Posterior vena cava (tissue), 2 donors: ENCODE measurements around the gene ISG15. TPM values are rescaled to one million over a fixed set of nuclear protein-coding genes. Genes with fewer than 3 reads are reported as not detected.

Experiments used
- DNase-seq: peaks from one replicate; pipeline ENCODE4 v3.0.0-alpha.2; 2020; ENCODE audit warnings: low spot score
- intact Hi-C, 2 donors: fragments of 100-400 bp; cut with DNase I; formaldehyde crosslinking; loops; one replicate each; pipeline versions ENCODE4 v1.14.1 to v1.14.2; 2022 to 2023
- total RNA-seq, 2 donors: library from RNA; stranded (reverse); fragmentation: NEBNext Ultra II Directional; extraction: Animal tissue kit (Norgen Biotek cat#: 25700); gene quantifications; one replicate each; pipeline ENCODE4 v1.2.1, GENCODE V29; 2021
- donor health status: DM: yes; HTN: yes; CAD: no.
- donor health status: DM: yes; HTN: yes; CAD: no.

The ISG15 gene
- total RNA-seq, 2 donors from 2014 or later = 22.9 to 47.3 TPM

DNA sequence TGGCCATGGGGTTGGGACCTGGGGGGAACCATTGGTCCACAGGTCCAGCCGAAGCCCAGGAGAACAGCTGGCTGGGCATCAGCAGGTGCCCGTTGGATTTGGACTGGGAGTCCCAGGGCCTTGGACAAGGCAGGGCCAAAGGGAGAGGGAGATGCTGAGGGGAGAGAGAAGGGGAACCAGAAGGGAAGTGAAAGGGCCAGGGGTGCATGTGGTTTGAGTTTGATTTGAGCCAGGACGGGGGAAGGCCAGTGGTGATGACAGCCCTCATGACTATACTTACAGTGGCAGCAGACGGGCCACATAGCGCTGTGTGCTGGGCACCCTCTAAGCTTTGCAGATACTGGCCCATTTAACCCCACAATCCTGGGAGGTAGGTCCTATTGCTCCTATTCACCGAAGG, 25.4 kb downstream of the ISG15 start:
- DNase-seq = no peak
- intact Hi-C loops = no loop called here

DNA sequence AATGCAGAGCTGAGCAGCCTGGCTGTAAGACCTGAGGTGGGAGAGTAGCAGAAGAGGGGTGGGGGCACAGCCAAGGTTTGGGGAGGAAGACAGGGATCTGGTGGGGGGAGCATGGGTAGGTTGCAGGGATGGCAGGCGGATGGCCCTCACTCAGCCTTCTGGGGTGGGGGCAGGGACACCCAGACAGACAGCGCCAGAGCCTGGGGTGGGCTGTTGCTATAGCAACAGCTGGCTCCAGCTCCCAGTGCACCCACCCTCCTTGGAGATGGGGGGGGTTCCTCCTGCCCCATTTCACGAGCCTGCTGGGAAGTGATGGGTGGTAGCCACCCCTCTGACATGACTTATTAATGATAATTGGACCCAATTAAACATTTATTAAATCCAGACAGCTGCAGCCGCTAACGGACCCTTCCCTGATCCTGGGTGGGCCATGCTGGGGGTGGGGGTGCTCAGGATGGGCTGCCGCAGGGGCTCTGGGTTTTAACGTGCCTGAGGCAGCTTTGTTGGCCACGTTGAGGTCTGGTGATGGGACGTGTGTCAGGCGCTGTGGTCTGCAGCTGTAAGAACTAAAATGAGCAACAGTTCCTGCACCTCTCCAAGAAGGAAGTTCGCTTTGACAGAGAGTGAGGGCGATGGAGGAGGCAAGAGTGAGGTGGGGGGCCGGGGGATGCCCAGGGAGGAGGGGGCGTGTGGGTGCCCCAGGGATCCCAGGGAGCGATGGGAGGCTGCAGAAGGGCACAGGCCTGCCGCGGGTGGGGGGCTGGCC, 26.0 kb downstream of the ISG15 start:
- no peak for DNase-seq
- intact Hi-C loops = no loop called here

DNA sequence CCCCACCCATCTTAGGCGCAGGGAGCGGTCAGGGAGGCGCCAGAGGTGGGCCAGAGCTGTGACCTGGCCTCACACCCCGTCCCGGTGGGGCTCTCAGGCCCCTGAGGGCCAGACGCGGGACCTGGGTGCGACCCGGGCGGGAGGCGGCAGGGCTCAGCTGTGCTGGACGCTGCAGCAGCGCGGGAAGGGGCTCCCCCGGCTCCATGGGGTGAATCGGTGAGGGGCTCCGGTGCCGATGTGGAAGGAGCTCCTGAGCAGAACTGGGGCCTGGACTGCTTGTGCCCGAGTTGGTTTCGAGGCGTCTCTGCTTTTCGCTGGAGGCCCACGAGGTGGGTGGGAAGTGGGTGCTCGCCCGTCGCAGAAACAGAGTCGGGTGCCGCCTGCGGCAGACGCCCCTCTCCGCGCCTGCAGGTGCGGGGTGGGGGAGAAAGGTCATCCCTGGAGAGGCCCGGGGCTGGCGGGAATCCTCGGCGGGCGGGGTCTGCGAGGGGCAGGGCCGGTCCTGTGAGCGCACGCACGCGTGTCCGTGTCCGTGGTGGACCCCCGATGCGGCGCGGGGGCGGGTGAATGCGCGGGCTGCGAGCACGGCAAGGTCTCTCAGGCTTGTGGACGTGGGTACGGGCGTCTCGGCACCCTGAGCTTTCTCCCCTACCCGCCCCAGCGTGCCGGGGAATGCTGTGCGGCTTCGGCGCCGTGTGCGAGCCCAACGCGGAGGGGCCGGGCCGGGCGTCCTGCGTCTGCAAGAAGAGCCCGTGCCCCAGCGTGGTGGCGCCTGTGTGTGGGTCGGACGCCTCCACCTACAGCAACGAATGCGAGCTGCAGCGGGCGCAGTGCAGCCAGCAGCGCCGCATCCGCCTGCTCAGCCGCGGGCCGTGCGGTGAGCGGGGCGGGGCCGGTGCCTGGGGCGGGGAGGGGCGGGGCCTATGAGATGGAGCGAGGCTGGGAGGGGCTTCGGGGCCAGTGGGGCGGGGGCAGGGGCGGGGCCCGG, 27.0 kb downstream of the ISG15 start:
- DNase-seq = no peak
- intact Hi-C loops = no loop called here

DNA sequence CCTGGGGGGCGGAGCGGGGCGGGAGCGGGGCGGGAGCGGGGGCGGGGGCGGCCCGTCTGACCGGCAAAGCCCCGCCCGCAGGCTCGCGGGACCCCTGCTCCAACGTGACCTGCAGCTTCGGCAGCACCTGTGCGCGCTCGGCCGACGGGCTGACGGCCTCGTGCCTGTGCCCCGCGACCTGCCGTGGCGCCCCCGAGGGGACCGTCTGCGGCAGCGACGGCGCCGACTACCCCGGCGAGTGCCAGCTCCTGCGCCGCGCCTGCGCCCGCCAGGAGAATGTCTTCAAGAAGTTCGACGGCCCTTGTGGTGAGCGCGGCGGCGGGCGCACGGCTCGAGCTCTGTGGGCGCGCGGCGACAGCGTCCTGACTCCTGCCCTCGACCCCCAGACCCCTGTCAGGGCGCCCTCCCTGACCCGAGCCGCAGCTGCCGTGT, 27.8 kb downstream of the ISG15 start:
- intact Hi-C loops = no loop called here
- DNase-seq = no peak

GRCh38 chr1:1041873-1042272, 28.6 kb downstream of the ISG15 start:
- intact Hi-C loops = no loop called here
- DNase-seq = no peak

DNA sequence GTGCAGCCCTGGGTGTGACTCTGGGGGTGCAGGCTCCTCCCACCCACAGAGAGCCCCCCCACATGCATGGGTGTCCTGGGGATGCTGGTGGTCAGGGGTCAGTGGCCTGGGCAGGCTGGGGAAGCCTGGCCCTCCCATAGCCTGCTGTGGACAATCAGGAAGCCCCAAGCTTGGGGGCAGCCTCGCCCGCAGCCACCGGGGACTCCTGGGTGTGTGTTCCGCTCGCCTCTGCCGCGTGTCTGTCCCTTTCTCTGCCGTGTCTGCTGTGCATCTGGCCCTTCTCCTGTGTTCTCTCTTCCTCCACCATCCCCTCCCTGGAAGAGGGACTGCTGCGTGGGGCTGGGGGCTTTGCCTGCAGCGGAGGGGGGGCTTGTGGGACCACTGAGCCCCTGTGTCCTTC, 29.5 kb downstream of the ISG15 start:
- no peak for DNase-seq
- intact Hi-C loops = no loop called here

DNA sequence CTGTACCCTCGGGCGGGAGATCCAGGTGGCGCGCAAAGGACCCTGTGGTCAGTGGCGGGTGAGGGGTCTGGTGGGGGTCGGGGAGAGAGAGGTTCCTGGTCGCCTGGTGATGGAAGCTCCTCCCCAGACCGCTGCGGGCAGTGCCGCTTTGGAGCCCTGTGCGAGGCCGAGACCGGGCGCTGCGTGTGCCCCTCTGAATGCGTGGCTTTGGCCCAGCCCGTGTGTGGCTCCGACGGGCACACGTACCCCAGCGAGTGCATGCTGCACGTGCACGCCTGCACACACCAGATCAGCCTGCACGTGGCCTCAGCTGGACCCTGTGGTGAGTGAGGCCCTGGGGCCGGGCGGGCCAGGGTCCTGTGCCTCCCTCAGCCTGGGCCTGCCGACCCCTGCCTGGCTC, 30.1 kb downstream of the ISG15 start:
- intact Hi-C loops = no loop called here
- DNase-seq = no peak

DNA sequence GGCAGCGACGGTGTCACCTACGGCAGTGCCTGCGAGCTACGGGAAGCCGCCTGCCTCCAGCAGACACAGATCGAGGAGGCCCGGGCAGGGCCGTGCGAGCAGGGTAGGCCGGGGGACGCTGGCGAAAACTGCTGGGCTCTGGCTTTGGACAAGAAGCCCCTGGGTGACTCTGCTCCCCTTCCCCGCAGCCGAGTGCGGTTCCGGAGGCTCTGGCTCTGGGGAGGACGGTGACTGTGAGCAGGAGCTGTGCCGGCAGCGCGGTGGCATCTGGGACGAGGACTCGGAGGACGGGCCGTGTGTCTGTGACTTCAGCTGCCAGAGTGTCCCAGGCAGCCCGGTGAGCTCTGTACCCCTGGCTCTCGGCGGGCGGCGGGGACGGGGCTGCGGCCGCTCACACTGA, 30.6 kb downstream of the ISG15 start:
- DNase-seq = no peak
- intact Hi-C loops = no loop called here

- intact Hi-C loops = no loop called here
- DNase-seq = no peak
Observed at GRCh38 chr1:1044455-1045078, 31.3 kb downstream of the ISG15 start.

- intact Hi-C loops = no loop called here
- DNase-seq = no peak
Observed at GRCh38 chr1:1045129-1045528, 31.8 kb downstream of the ISG15 start.

DNA sequence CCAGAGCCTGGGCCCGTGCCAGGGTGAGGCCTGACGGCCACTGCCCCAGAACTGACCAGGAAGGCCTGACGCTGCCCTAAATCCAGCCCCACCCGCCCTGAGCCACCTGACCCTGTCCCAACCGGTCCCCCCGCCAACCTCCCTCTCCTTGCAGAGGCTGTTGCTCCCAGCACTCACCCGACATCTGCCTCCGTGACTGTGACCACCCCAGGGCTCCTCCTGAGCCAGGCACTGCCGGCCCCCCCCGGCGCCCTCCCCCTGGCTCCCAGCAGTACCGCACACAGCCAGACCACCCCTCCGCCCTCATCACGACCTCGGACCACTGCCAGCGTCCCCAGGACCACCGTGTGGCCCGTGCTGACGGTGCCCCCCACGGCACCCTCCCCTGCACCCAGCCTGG, 32.9 kb downstream of the ISG15 start:
- intact Hi-C loops = no loop called here
- no peak for DNase-seq

- no peak for DNase-seq
- intact Hi-C loops = no loop called here
Observed at GRCh38 chr1:1046767-1047166, 33.5 kb downstream of the ISG15 start.

GRCh38 chr1:1047407-1047806, 34.1 kb downstream of the ISG15 start:
- intact Hi-C loops = no loop called here
- DNase-seq = no peak

- no peak for DNase-seq
- intact Hi-C loops = no loop called here
Observed at GRCh38 chr1:1047963-1048362, 34.7 kb downstream of the ISG15 start.

- DNase-seq = no peak
- intact Hi-C loops = no loop called here
Observed at GRCh38 chr1:1048765-1049164, 35.5 kb downstream of the ISG15 start.

- no peak for DNase-seq
- intact Hi-C loops = no loop called here
Observed at GRCh38 chr1:1049318-1050165, 36.2 kb downstream of the ISG15 start.

- no peak for DNase-seq
- intact Hi-C loops = no loop called here
Observed at GRCh38 chr1:1050577-1051052, 37.3 kb downstream of the ISG15 start.

DNA sequence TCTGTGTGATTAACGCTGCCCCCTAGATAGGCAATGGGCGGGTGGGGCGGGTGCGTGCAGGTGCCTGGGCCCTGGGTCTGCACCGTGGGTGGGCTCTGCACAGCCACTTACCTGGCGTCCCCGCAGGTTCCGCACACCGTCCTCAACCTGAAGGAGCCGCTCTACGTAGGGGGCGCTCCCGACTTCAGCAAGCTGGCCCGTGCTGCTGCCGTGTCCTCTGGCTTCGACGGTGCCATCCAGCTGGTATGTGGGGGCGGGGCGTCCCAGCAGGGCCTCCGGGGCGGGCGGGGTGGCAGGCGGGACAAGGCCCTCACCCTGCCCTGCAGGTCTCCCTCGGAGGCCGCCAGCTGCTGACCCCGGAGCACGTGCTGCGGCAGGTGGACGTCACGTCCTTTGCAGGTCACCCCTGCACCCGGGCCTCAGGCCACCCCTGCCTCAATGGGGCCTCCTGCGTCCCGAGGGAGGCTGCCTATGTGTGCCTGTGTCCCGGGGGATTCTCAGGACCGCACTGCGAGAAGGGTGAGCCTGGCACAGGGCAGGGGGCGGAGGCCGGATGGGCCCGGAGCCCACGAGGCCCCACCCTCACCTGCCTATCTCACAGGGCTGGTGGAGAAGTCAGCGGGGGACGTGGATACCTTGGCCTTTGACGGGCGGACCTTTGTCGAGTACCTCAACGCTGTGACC, 38.0 kb downstream of the ISG15 start:
- no peak for DNase-seq
- intact Hi-C loops = no loop called here
